ENCODE results near the gene ETV3.
A peak's percentile ranks its signal among the peaks of the same experiment; 100 is the strongest.
"Not testable (repeated sequence)": the region's sequence is repeated elsewhere in the genome, so short reads cannot be mapped to it uniquely, and the experiment has no call there.

The ETV3 gene

GRCh38 chr1:157138220-157139051 is at the start of gene ETV3:
TSS of gene ETV3 (minus strand) at chr1:157138395. CDS start at chr1:157136352, 2,043 bp downstream.
- peak; percentile 73 to 74 for DNase-seq (ENCODE audit: low read depth in 2 of 2)

DNA sequence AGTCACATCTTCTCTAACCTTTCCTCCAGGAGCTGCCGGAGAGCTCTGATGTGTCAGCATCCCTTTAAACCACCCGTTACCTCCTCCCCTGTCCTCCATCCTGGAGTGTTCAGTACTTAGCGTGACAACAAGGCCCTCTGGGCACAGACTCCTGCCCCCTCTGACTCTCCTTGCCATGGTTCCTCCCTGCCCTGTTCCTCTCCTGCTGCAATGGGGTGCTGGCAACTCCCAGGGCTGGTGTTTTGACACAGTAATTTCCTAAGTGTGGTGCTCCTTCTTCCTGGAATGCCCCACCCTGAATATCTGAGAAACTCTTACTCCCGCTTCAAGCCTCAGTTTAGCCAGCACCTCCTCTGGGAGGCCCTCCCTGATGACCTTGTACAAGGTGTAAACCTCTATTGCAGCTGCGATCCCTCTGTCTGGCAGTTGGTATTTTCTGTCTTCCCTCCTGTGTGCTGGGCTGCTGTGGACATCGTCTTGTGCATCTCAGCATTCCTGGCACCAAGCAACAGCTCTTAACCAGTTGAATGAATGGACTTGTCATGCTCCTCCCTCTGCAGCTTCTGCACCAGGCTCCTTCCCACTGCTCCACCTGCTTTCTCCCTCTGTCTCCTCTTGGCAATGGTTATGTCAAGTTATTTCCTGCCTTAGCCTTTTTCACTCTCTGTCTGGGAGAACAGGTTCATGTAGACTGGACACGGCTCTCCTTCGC is 48.2 kb upstream of the ETV3 start:
- DNase-seq (ENCODE audit: low read depth in 2 of 2): no peak

GRCh38 chr1:157183870-157184269 is 45.7 kb upstream of the ETV3 start:
- DNase-seq (ENCODE audit: low read depth in 2 of 2): no peak

DNA sequence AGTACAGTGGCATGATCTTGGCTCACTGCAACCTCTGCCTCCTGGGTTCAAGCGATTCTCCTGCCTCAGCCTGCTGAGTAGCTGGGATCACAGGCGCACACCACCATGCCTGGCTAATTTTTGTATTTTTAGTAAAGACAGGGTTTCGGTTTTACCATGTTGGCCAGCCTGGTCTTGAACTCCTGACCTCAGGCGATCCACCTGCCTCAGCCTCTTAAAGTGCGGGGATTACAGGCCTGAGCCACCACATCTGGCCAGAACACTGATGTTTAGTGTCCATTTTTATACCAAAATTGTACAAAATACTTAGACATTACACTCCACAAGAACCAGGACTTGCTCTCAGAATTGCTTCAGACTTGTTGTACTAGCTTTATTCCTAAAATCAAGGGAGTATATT is 44.2 kb upstream of the ETV3 start:
- not testable (repeated sequence) for DNase-seq (ENCODE audit: low read depth in 2 of 2)

GRCh38 chr1:157181790-157182189 is 43.6 kb upstream of the ETV3 start:
- DNase-seq (ENCODE audit: low read depth in 2 of 2): no peak

DNA sequence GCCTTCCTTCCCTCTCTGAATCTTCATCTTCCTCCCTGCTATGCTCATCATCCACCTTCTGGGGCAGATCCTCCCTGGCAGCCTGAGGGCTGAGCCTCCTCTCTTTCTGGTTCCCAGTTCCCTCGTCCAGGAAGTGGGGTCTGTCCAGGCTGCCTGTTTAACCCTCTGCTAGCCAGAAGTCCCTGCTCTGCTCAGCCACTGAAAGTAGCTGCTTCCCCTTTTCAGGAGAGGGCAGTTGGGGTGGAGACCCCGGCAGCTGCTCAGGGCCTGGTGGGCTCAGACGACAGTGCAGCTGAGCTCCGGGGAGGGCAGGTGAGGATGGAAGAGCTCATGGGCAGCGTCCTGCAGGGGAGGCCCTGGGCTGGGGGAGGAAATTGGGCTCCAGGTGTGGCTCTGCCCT is 43.1 kb upstream of the ETV3 start:
- no peak for DNase-seq (ENCODE audit: low read depth in 2 of 2)

DNA sequence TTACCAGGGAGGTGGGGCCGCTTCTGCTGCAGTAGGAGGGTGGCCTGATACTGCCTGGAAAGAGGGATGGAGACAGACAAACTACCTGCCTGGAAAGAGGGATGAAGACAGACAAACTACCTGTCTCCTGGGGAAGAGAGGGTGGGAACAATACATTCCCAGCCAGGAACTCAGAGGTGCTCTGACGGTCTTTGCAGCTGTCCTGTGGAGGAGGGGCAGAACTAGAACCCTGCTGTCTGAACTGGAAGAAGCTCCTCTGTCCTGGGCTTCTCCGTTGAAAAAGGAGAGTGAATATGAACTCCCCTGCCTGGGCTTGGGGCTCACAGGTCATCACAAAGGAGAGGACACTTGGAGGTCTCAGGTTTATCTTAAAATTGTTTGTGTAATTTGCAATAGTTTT is 40.3 kb upstream of the ETV3 start:
- no peak for DNase-seq (ENCODE audit: low read depth in 2 of 2)

- DNase-seq (ENCODE audit: low read depth in 2 of 2): no peak
Observed at GRCh38 chr1:157177733-157178394, 39.7 kb upstream of the ETV3 start.

- DNase-seq (ENCODE audit: low read depth in 2 of 2): no peak
Observed at GRCh38 chr1:157176591-157177121, 38.5 kb upstream of the ETV3 start.

DNA sequence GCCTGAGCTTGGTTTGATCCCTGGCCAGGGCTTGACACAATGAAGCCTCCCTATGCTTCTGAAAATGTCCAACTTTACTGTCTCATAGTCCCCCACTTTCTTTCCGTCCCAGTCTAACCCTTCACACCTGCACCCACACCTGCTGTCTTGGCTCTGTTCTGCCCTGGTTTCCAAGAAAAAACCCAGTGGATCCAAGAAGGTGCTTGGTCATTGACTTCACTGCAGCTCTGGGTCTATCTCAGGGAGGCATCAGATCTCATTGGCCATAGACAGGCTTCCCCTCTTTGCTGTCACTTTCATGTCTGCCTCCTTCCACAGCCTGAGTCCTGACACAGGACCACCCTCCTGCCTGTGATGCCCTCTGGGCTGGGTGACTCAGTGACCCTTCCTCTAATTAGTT is 37.8 kb upstream of the ETV3 start:
- no peak for DNase-seq (ENCODE audit: low read depth in 2 of 2)

DNA sequence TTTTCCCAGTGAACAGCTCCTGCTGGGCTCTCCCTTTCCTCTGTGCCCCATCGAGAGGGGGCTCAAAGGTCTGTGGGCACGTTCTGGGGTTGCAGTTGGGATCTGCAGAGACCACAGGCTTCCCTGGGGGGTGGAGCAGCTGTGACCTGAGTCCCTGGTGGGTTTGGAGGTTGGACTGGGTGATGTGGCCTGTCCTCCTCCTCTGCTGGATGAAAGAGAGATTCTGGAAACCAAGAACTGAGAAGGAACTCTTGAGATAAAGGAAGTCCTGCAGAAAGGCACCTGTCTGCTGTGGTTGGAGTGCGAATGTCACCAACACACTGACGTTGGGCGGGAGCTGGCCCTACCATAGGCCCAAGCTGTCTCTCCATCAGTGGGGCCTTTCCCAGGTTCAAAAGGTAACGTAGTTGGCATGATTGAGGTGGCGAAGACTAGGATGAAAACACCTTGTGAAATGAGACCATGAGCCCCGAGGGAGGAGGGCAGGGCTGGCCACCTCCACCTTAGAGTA is 35.8 kb upstream of the ETV3 start:
- no peak for DNase-seq (ENCODE audit: low read depth in 2 of 2)

DNA sequence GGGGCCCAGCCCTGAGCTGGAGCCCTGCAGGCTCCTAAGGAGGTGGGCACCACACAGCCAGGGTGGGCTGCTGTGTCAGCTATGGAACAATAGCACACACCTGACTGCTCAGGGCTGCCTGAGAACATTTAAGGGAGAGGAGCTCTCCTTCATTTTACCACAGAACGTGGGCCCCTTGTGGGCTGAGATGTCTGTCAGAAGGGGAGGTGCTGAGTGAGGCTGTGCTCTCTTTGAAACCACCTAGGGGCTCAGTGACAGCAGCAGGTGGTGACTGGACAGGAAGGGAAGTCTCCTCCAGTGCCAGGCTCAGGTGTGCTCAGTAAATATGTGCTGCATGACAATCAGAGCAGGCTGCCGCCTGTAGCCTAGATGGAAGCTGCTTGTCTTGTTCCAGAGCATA is 35.0 kb upstream of the ETV3 start:
- not testable (repeated sequence) for DNase-seq (ENCODE audit: low read depth in 2 of 2)

GRCh38 chr1:157172591-157172990 is 34.4 kb upstream of the ETV3 start:
- DNase-seq (ENCODE audit: low read depth in 2 of 2): not testable (repeated sequence)

GRCh38 chr1:157171903-157172503 is 33.8 kb upstream of the ETV3 start:
- not testable (repeated sequence) for DNase-seq (ENCODE audit: low read depth in 2 of 2)

DNA sequence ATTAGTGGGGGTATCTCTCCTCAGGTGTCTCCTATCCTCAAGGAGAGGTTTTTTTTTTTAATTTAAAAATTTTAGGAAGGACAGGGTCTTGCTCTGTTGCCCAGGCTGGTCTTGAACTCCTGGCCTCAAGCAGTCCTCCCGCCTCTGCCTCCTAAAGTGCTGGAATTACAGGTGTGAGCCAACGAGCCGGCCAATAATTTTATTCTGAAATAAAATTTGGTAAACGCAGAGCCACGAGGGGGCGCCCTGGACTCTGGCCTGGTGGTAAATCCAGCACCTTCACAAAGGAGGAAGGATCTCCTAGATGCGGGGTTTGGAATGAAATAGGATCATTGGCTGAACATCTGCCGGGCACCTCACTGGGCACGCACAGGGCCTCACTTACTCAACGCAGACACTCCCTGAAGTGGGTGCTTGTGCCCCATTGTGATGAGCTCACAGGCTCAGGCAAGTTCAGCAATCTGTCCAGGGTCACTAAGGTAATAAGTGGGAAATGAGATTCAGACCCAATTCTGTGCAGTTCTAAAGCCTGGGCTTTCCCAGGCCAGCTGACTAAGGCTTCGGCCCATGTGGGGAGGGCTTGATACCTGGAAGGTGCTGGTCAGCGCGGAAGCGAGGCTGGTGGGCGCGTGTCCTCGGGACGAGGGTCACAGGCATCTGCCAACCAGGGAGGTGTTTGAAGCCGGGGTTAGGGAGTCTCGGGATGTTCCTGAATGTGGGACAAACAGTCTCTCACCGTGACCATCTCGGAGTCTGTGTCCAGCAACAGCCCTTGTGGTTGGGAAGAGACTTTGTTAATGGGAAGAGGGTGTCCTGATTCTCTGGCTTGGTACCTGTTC is 32.7 kb upstream of the ETV3 start:
- peak in 1 of 2 donors; percentile 33 for DNase-seq (ENCODE audit: low read depth in 2 of 2)

GRCh38 chr1:157168015-157168414 is 29.8 kb upstream of the ETV3 start:
- DNase-seq (ENCODE audit: low read depth in 2 of 2): no peak

DNA sequence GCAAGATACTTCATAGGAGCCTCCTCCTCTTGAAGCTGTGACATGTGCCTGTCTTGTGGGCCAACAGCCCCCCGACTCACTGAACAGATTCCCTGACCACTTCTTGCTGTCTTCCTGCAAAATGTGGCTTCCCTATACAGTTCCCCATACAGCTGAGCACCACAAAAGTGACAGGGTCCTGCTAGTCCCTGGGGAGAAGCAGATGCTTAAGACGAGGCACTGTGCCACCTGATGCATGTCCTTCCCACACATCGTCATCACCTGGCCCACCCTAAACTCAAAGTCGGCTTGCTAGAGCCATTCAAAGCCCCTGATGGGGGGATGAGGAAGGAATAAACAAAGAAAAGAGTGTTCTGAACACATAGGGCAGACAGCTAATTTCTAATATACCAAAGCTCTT is 29.2 kb upstream of the ETV3 start:
- DNase-seq (ENCODE audit: low read depth in 2 of 2): no peak

DNA sequence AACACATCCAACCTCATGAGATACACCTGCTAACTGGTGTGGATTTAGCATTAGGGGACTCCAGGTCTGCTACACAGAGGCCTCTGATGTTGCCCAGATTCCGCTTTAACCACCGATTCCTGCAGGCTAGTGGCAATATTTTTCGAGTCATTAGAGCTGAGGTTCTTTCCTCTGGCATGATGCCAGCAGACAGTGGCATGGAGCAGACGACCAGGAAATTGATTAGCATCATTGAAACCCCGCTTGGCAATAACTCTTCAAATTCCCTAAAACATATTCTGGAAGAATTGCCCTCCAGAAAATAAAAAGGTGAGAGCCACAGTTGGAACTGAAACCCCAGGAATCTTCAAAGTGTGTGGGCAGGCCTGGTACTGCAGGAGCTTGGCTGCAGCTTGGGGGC is 28.4 kb upstream of the ETV3 start:
- no peak for DNase-seq (ENCODE audit: low read depth in 2 of 2)

- DNase-seq (ENCODE audit: low read depth in 2 of 2): peak; percentile 70
Observed at GRCh38 chr1:157163273-157164127, 25.3 kb upstream of the ETV3 start.

DNA sequence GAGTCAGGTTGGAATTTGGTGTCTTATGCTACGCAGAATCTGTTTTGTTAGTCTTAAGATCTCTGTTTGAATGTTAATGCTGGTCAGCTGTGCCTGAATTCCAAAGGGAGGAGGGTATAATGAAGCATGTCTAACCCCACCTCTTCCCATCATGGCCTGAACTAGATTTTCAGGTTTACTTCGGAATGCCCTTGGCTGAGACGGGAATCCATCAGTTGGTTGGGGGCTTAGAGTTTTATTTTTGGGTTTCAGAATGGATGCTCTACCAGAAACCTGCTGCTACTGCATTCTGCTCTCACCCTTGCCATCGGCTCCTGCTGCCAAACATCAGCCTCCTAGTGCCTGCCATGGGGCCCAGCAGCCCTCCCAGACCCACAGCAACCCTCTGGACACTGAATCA is 24.1 kb upstream of the ETV3 start:
- DNase-seq (ENCODE audit: low read depth in 2 of 2): no peak

All from stimulated activated CD4-positive, alpha-beta T cell treated with anti-CD3 and anti-CD28 coated beads, Interleukin-1b, Interleukin-23, amount 100 ng/mL, for 4 hours (primary cell).